ENCODE results near the gene PXDN.

GRCh38 chr2:1751767-1752725 lies 7.7 kb upstream of the PXDN start:
- no peak for TF ChIP-seq CTCF (IDR thresholded peaks at IDR 0.05; ENCODE audit: low read depth, low read length)
- no peak for TF ChIP-seq POLR2A (IDR thresholded peaks at IDR 0.05; ENCODE audit: extremely low read depth, insufficient read length)
- TF ChIP-seq MAX (IDR thresholded peaks at IDR 0.05; ENCODE audit: low read depth, low read length), result no peak
- no peak for TF ChIP-seq MYC (IDR thresholded peaks at IDR 0.05; ENCODE audit: low read depth, low read length)
